ENCODE data around the gene KCND2. TPM values are rescaled to one million over a fixed set of nuclear protein-coding genes. Genes with fewer than 3 reads are reported as not detected.

Gene KCND2
- total RNA-seq, 1 experiment from 2014 or later = 0.72 TPM

GRCh38 chr7:120799147-120799546 is 526.2 kb downstream of the KCND2 start:
- Histone ChIP-seq H3K9me3 (ENCODE audit: insufficient read depth, low read depth) (no peaks in the 10 kb centered on the region), H3K79me2 (ENCODE audit: low read depth) (no peaks in the 10 kb centered on the region), H3K9me2 (ENCODE audit: insufficient read depth) (no peaks in the 10 kb centered on the region), H3K27me3 (ENCODE audit: insufficient read depth, low read depth) (no peaks in the 10 kb centered on the region), H3K27ac (no peak overlapping the region), H3K4me3 (no peak overlapping the region), H3K4me2 (no peak overlapping the region), H4K20me1 (ENCODE audit: insufficient read depth) (no peaks in the 10 kb centered on the region), H3K36me3 (ENCODE audit: low read depth) (no peaks in the 10 kb centered on the region), H3K4me1 (replicated peaks; ENCODE audit: insufficient read depth) (no peaks in the 10 kb centered on the region), H2AFZ (no peak overlapping the region), H3F3A (ENCODE audit: insufficient read depth, low read depth) (no peaks in the 10 kb centered on the region)
- no peak for TF ChIP-seq EZH2 (IDR thresholded peaks at IDR 0.05; ENCODE audit: low read depth)
- no peak for TF ChIP-seq CTCF (conservative IDR thresholded peaks at IDR 0.05)
- CTCF ChIA-PET = no interaction called here
- intact Hi-C loops (cut with micrococcal nuclease; ENCODE audit: unreplicated experiment) = no loop called here
- no peak for DNase-seq
- POLR2A ChIA-PET (ENCODE audit: unreplicated experiment) = no interaction called here
- BruUV-seq (replicated peaks) = no TSS peak
